Measurements from ENCODE around the gene AGBL5.

DNA sequence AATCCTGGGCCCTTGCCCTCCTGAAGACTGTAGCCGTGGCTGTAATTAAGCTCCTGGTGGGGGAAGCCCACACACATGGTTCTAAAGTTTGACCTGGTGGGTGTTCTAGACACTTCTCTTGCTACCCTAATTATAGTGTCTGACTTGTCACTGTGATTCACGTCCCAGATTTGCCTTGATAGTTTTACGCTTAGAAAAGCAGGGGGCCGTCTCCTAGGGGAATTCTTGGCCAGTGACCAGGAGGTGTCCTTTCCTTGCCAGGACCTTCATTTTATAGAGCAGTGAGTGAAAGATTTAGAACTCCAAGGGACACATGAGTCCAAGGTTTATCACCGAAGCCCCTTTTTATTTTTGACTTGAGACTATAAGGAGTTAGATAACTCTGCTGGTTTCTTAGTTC lies 9.7 kb upstream of the AGBL5 start:
- no peak for TF ChIP-seq EZH2 (IDR thresholded peaks at IDR 0.05)
- no peak for TF ChIP-seq EZH2phosphoT487 (IDR thresholded peaks at IDR 0.05)
- TF ChIP-seq CTCF (IDR thresholded peaks at IDR 0.05): no peak

All from neural progenitor cell (in vitro differentiated cells).